RWPE2 (cell line): ENCODE results near the gene FMO2.

Source experiments
- ATAC-seq: fragments of 200-7000 bp; cut with Tn5 transposase; 3 replicates; pipeline ENCODE4 v1.9.1; 2021; ENCODE audit warnings: low read depth
- DNase-seq: peaks from one replicate; pipeline ENCODE4 v3.0.0-alpha.2; 2020; ENCODE audit warnings: low spot score
- H3K27ac ChIP-seq: fragments of 450-650 bp; 2 replicates; pipeline ENCODE4 v1.5.1; 2017; ENCODE audit warnings: mild to moderate bottlenecking; ENCODE audit not compliant: poor library complexity, severe bottlenecking
- H3K27me3 ChIP-seq: fragments of 250-450 bp; sonication (Bioruptor Pico); 2 replicates; pipeline ENCODE4 v1.5.1; 2021; ENCODE audit warnings: mild to moderate bottlenecking, moderate library complexity; ENCODE audit not compliant: insufficient read depth, poor library complexity, severe bottlenecking
- H3K36me3 ChIP-seq: fragments of 250-450 bp; sonication (Bioruptor Pico); 2 replicates; pipeline ENCODE4 v1.5.1; 2020; ENCODE audit warnings: low read depth, mild to moderate bottlenecking, moderate library complexity
- H3K4me1 ChIP-seq: fragments of 250-450 bp; sonication (Bioruptor Pico); 2 replicates; pipeline ENCODE4 v1.5.1; 2021; ENCODE audit warnings: mild to moderate bottlenecking, moderate library complexity; ENCODE audit not compliant: insufficient read depth, poor library complexity, severe bottlenecking
- H3K4me3 ChIP-seq: fragments of 250-450 bp; sonication (Bioruptor Pico); 2 replicates; pipeline ENCODE4 v1.5.1; 2021; ENCODE audit warnings: mild to moderate bottlenecking, moderate library complexity; ENCODE audit not compliant: severe bottlenecking
- H3K9me3 ChIP-seq: fragments of 250-450 bp; sonication (Bioruptor Pico); 2 replicates; pipeline ENCODE4 v1.5.1; 2021; ENCODE audit warnings: mild to moderate bottlenecking, moderate library complexity; ENCODE audit not compliant: severe bottlenecking
- TF ChIP-seq, protein P1 (sequence below): fragments of 450-650 bp; IDR thresholded peaks from one replicate; pipeline ENCODE4 v1.5.1; 2017; ENCODE audit warnings: mild to moderate bottlenecking, moderate library complexity; ENCODE audit not compliant: poor library complexity, severe bottlenecking

Gene FMO2

DNA sequence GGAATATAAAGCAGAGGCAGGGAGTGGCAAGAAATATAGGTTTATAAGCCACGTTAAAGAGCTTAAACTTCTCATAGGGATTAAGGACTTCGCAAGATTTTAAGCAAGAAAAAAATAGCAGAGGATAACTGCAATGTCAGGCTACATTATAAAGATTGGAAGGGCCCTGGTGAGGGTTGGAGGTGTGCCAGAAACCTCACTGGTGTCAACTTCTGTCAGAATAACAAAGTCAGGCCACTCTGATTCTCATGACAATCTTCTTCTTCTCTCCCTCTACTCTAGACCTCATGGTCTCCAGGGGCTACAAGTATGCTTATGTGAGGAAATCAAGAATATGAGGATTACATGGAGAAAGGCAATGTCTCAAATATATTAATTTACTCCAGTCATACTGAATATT is 32.6 kb upstream of the FMO2 start:
- TF ChIP-seq, protein P1, sequence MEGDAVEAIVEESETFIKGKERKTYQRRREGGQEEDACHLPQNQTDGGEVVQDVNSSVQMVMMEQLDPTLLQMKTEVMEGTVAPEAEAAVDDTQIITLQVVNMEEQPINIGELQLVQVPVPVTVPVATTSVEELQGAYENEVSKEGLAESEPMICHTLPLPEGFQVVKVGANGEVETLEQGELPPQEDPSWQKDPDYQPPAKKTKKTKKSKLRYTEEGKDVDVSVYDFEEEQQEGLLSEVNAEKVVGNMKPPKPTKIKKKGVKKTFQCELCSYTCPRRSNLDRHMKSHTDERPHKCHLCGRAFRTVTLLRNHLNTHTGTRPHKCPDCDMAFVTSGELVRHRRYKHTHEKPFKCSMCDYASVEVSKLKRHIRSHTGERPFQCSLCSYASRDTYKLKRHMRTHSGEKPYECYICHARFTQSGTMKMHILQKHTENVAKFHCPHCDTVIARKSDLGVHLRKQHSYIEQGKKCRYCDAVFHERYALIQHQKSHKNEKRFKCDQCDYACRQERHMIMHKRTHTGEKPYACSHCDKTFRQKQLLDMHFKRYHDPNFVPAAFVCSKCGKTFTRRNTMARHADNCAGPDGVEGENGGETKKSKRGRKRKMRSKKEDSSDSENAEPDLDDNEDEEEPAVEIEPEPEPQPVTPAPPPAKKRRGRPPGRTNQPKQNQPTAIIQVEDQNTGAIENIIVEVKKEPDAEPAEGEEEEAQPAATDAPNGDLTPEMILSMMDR: no peak
- no peaks in the 10 kb centered on the region for H3K27me3 ChIP-seq
- ATAC-seq: no peak
- no peak overlapping the region for H3K27ac ChIP-seq
- H3K36me3 ChIP-seq: no peaks in the 10 kb centered on the region
- no peaks in the 10 kb centered on the region for H3K9me3 ChIP-seq
- no peaks in the 10 kb centered on the region for H3K4me1 ChIP-seq
- no peak for DNase-seq
- H3K4me3 ChIP-seq: no peak overlapping the region

DNA sequence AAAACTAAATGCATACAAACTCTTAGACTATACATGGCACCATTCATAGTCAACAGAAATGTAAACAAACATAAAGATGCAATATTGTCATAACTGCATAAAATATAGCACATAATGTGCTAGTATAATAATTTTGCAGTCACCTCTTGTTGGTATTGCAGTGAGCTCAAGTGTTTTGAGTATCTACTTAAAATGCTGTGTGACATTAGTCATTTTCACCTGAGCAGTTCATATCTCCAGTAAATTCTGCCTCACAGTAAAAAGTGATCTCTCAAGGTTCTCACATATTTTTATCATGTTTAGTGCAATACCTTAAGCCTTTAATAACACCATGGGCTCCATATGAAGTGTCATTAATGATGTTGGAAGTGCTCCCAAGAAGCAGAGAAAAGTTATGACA is 29.6 kb upstream of the FMO2 start:
- no peak overlapping the region for H3K27ac ChIP-seq
- TF ChIP-seq, protein P1: no peak
- no peak overlapping the region for H3K4me3 ChIP-seq
- no peaks in the 10 kb centered on the region for H3K36me3 ChIP-seq
- no peak for ATAC-seq
- DNase-seq: no peak
- no peaks in the 10 kb centered on the region for H3K27me3 ChIP-seq
- no peaks in the 10 kb centered on the region for H3K9me3 ChIP-seq
- no peaks in the 10 kb centered on the region for H3K4me1 ChIP-seq

GRCh38 chr1:171158096-171158495 is 27.0 kb upstream of the FMO2 start:
- ATAC-seq: no peak
- TF ChIP-seq, protein P1: no peak
- H3K27me3 ChIP-seq: no peaks in the 10 kb centered on the region

DNA sequence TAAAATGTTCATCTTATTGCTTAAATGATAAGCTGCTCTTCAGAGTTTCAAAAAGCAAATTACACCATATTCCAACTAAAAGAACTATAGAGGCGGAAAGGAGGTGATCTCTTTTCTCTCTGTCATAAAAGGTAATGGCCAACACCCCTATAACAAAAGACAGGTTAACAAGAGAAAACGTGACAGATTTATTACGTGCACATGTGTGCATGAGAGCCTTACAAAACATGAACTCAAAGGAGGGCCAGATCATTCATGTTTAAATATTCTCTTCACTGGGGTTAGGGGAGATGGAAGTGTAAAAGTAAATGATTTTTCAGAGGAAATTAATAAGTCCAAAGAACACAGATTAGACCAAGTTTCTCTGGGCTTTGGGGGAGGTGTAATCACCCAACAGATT is 26.5 kb upstream of the FMO2 start:
- H3K27me3 ChIP-seq: no peaks in the 10 kb centered on the region
- H3K9me3 ChIP-seq: no peaks in the 10 kb centered on the region
- H3K4me1 ChIP-seq: no peaks in the 10 kb centered on the region
- no peak for DNase-seq
- H3K27ac ChIP-seq: no peak overlapping the region
- no peak for ATAC-seq
- H3K4me3 ChIP-seq: no peak overlapping the region
- TF ChIP-seq, protein P1: no peak
- no peaks in the 10 kb centered on the region for H3K36me3 ChIP-seq

More at GRCh38 chr1:171158096-171158495, 27.0 kb upstream of the FMO2 start:
- Histone ChIP-seq H3K36me3 (no peaks in the 10 kb centered on the region), H3K4me3 (no peak overlapping the region), H3K9me3 (no peaks in the 10 kb centered on the region), H3K27ac (no peak overlapping the region), H3K4me1 (no peaks in the 10 kb centered on the region)
- DNase-seq: no peak

- DNase-seq (no peak), ATAC-seq (no peak)
- Histone ChIP-seq H3K9me3 (no peaks in the 10 kb centered on the region), H3K27ac (no peak overlapping the region), H3K27me3 (no peaks in the 10 kb centered on the region), H3K36me3 (no peaks in the 10 kb centered on the region), H3K4me1 (no peaks in the 10 kb centered on the region), H3K4me3 (no peak overlapping the region)
- TF ChIP-seq, protein P1: no peak
Observed at GRCh38 chr1:171159148-171159547, 26.0 kb upstream of the FMO2 start.
